PC-3 (cell line): ENCODE results near the gene TMEM150A. TPM values are rescaled to one million over a fixed set of nuclear protein-coding genes. Genes with fewer than 3 reads are reported as not detected.

ENCODE experiments used
- ATAC-seq: fragments of 200-7000 bp; cut with Tn5 transposase; 2 replicates; pipeline ENCODE4 v1.9.1; 2020; ENCODE audit warnings: mild to moderate bottlenecking, moderate library complexity
- BruUV-seq: library from RNA; stranded (reverse); fragments of 400-500 nt; replicated peaks from 2 replicates; lab custom pipeline; 2021; lab: Mats Ljungman, UMichigan
- CTCF ChIA-PET: fragments of 300-600 bp; sonication (Branson Sonifier 250); formaldehyde crosslinking; loops from one replicate; lab custom pipeline; 2022; ENCODE audit warnings: antibody characterized with exemption; lab: Charles Lee
- POLR2A ChIA-PET: fragments of 300-600 bp; sonication (Branson Sonifier 250); formaldehyde crosslinking; loops from one replicate; lab custom pipeline; 2022; ENCODE audit warnings: antibody characterized with exemption; ENCODE audit not compliant: unreplicated experiment; lab: Charles Lee
- DNase-seq: peaks from one replicate; pipeline ENCODE4 v3.0.0-alpha.2; 2015
- H2AFZ ChIP-seq: fragments of 300-600 bp; sonication (generic); 2 replicates; pipeline ENCODE4 v1.6.0; 2016; ENCODE audit warnings: antibody characterized with exemption, low read length
- H3F3A ChIP-seq: fragments of 300-600 bp; sonication (generic); one replicate; pipeline ENCODE4 v1.6.0; 2017; ENCODE audit warnings: antibody characterized with exemption, low read length, control low read depth, mild to moderate bottlenecking; ENCODE audit not compliant: unreplicated experiment
- H3K27ac ChIP-seq: fragments of 300-600 bp; sonication (generic); 2 replicates; pipeline ENCODE4 v1.5.1; 2016; ENCODE audit warnings: mild to moderate bottlenecking, low read length
- H3K27me3 ChIP-seq: fragments of 300-600 bp; sonication (generic); 2 replicates; pipeline ENCODE4 v1.6.1; 2016; ENCODE audit warnings: low read length, mixed read lengths
- H3K36me3 ChIP-seq: fragments of 300-600 bp; sonication (generic); 2 replicates; pipeline ENCODE4 v1.6.1; 2016; ENCODE audit warnings: low read depth, mixed run types, low read length, mixed read lengths
- H3K4me1 ChIP-seq: fragments of 300-600 bp; sonication (generic); 2 replicates; pipeline ENCODE4 v1.5.1; 2016; ENCODE audit warnings: low read length; ENCODE audit not compliant: insufficient read depth
- H3K4me2 ChIP-seq: fragments of 300-600 bp; sonication (generic); 2 replicates; pipeline ENCODE4 v1.6.0; 2016; ENCODE audit warnings: low read length
- H3K4me3 ChIP-seq: fragments of 300-600 bp; sonication (generic); 2 replicates; pipeline ENCODE4 v1.5.1; 2016; ENCODE audit warnings: mild to moderate bottlenecking, low read length, mixed read lengths
- H3K79me2 ChIP-seq: fragments of 300-600 bp; sonication (generic); 2 replicates; pipeline ENCODE4 v1.6.1; 2017; ENCODE audit warnings: low read length, mixed read lengths
- H3K9ac ChIP-seq: fragments of 300-600 bp; sonication (generic); 2 replicates; pipeline ENCODE4 v1.6.0; 2016; ENCODE audit warnings: mild to moderate bottlenecking, low read length
- H3K9me2 ChIP-seq: fragments of 300-600 bp; sonication (generic); replicated peaks from 2 replicates; pipeline ENCODE4 v1.6.1; 2016; ENCODE audit warnings: mixed run types, low read length, mixed read lengths
- H3K9me3 ChIP-seq: fragments of 300-600 bp; sonication (generic); 2 replicates; pipeline ENCODE4 v1.6.1; 2016; ENCODE audit warnings: low read length, mixed read lengths
- H4K20me1 ChIP-seq: fragments of 300-600 bp; sonication (generic); 2 replicates; pipeline ENCODE4 v1.6.1; 2016; ENCODE audit warnings: low read length, mixed read lengths
- CTCF ChIP-seq: fragments of 300-600 bp; sonication (generic); conservative IDR thresholded peaks from 2 replicates; pipeline ENCODE4 v1.5.1; 2017; ENCODE audit warnings: antibody characterized with exemption, low read depth, mild to moderate bottlenecking, low read length
- EZH2 ChIP-seq: fragments of 300-600 bp; sonication (generic); IDR thresholded peaks from one replicate; pipeline ENCODE4 v1.6.1; 2017; ENCODE audit warnings: antibody characterized with exemption, mild to moderate bottlenecking, low read length; ENCODE audit not compliant: unreplicated experiment
- EZH2phosphoT487 ChIP-seq: fragments of 300-600 bp; sonication (generic); IDR thresholded peaks from 2 replicates; pipeline ENCODE4 v1.6.1; 2018; ENCODE audit warnings: mild to moderate bottlenecking, antibody characterized with exemption, low read length, borderline replicate concordance
- intact Hi-C: fragments of 100-400 bp; cut with micrococcal nuclease; formaldehyde crosslinking; loops from 2 replicates; pipeline ENCODE4 v1.9.0; 2023
- total RNA-seq: library from RNA; depleted of rRNA; stranded (reverse); fragments of >200 nt; gene quantifications from 2 replicates; pipeline ENCODE4 v1.2.3, GENCODE V29; 2014

Gene TMEM150A
- total RNA-seq, 1 experiment from 2014 or later = 4.9 TPM

GRCh38 chr2:85631316-85631715 lies 28.8 kb upstream of the TMEM150A start:
- Histone ChIP-seq H3K9me2 (no peaks in the 10 kb centered on the region), H3K79me2 (no peaks in the 10 kb centered on the region), H3K27ac (no peak overlapping the region), H3K4me2 (no peak overlapping the region), H3K9ac (no peak overlapping the region), H3F3A (no peaks in the 10 kb centered on the region), H3K4me1 (no peaks in the 10 kb centered on the region), H2AFZ (no peak overlapping the region), H3K9me3 (no peaks in the 10 kb centered on the region), H3K36me3 (peaks cover 44% of the 10 kb centered on the region), H3K4me3 (no peak overlapping the region), H4K20me1 (no peaks in the 10 kb centered on the region), H3K27me3 (no peaks in the 10 kb centered on the region)
- ChIA-PET POLR2A (no interaction called here), CTCF (no interaction called here)
- intact Hi-C loops = no loop called here
- no TSS peak for BruUV-seq
- ATAC-seq (no peak), DNase-seq (no peak)
- TF ChIP-seq EZH2phosphoT487 (no peak), EZH2 (no peak), CTCF (no peak)

DNA sequence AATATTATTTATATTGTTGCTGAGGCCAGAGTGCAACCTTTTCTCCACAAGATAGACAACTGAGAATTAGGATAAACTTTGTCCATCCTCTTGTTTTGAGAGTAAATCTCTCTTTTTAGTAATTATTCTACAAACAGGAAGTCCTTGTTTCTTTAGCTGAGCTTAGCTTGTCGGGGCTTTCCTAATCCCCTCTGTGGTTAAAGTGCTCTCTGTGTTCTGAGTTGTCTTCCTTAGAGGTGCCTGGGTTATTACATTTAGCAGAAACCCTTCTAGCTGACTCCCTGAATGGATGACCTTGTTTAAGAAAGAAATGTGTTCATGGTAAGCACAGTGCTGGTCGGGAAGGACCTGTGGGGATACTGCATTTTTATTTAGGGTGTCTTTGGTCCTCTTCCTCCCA lies 26.2 kb upstream of the TMEM150A start:
- H3K27me3 ChIP-seq = no peaks in the 10 kb centered on the region
- H3K27ac ChIP-seq = no peak overlapping the region
- H3K4me3 ChIP-seq = no peak overlapping the region
- H3K4me2 ChIP-seq = no peak overlapping the region
- intact Hi-C loops = no loop called here
- H3K9me2 ChIP-seq = no peaks in the 10 kb centered on the region
- no peaks in the 10 kb centered on the region for H4K20me1 ChIP-seq
- BruUV-seq = no TSS peak
- H3K9me3 ChIP-seq = no peaks in the 10 kb centered on the region
- POLR2A ChIA-PET = no interaction called here
- ATAC-seq (no peak), DNase-seq (no peak)
- no peaks in the 10 kb centered on the region for H3F3A ChIP-seq
- H3K79me2 ChIP-seq = 0 out of 2 replicates have a peak, but pooled peaks cover under 1% of the 10 kb centered on the region
- CTCF ChIA-PET = no interaction called here
- no peak overlapping the region for H2AFZ ChIP-seq
- H3K9ac ChIP-seq = no peak overlapping the region
- H3K36me3 ChIP-seq = peaks cover 55% of the 10 kb centered on the region
- H3K4me1 ChIP-seq = no peaks in the 10 kb centered on the region
- TF ChIP-seq CTCF (no peak), EZH2 (no peak), EZH2phosphoT487 (no peak)

- no TSS peak for BruUV-seq
- no peak for TF ChIP-seq CTCF
- no peak for TF ChIP-seq EZH2
- TF ChIP-seq EZH2phosphoT487 = no peak
- H3K4me3 ChIP-seq = no peak overlapping the region
- no peak for DNase-seq
- no peak overlapping the region for H3K9ac ChIP-seq
- POLR2A ChIA-PET = no interaction called here
- peaks cover 67% of the 10 kb centered on the region for H3K36me3 ChIP-seq
- no peak for ATAC-seq
- no peaks in the 10 kb centered on the region for H3K9me3 ChIP-seq
- H3K4me2 ChIP-seq = no peak overlapping the region
- H2AFZ ChIP-seq = no peak overlapping the region
- intact Hi-C loops = no loop called here
- H3K4me1 ChIP-seq = peaks cover 6% of the 10 kb centered on the region; the same call in 1 of the 2 replicates
- no peaks in the 10 kb centered on the region for H3K9me2 ChIP-seq
- H3K27ac ChIP-seq = no peak overlapping the region
- CTCF ChIA-PET = no interaction called here
- H3K27me3 ChIP-seq = no peaks in the 10 kb centered on the region
- H4K20me1 ChIP-seq = no peaks in the 10 kb centered on the region; the same call in 1 of the 2 replicates
- H3K79me2 ChIP-seq = peaks cover 27% of the 10 kb centered on the region
- no peaks in the 10 kb centered on the region for H3F3A ChIP-seq
Measured at GRCh38 chr2:85623991-85624390, 21.5 kb upstream of the TMEM150A start.
